ENCODE data around the gene PAPOLB.

- TF ChIP-seq CTCF (IDR thresholded peaks at IDR 0.05; ENCODE audit: control extremely low read depth in 1 of 3, insufficient read depth in 1 of 3, low read depth in 1 of 3, low read length in 3 of 3), result no peak
- TF ChIP-seq ATF2 (IDR thresholded peaks at IDR 0.05; ENCODE audit: low read length), result no peak
- TF ChIP-seq POLR2A (IDR thresholded peaks at IDR 0.05; ENCODE audit: control extremely low read depth in 1 of 2, low read depth in 2 of 2, low read length in 2 of 2), result no peak
- TF ChIP-seq TAF1 (IDR thresholded peaks at IDR 0.05; ENCODE audit: low read depth, low read length), result no peak
- TF ChIP-seq RNF2 (IDR thresholded peaks at IDR 0.05; ENCODE audit: borderline replicate concordance, low read depth, low read length, missing control alignments, poor library complexity, severe bottlenecking), result no peak
- no peak for TF ChIP-seq SUZ12 (IDR thresholded peaks at IDR 0.05; ENCODE audit: low read length)
- TF ChIP-seq RBBP5 (IDR thresholded peaks at IDR 0.05; ENCODE audit: borderline replicate concordance, low read depth, low read length), result no peak
- no peak for TF ChIP-seq SIN3A (conservative IDR thresholded peaks at IDR 0.05 in 1 of 2, IDR thresholded peaks at IDR 0.05 in 1 of 2; ENCODE audit: low read depth in 1 of 2, low read length in 2 of 2)
Observed at GRCh38 chr7:4895766-4896165, 33.9 kb upstream of the PAPOLB start.

Data from H1 (cell line).